ENCODE data around the gene MIGA1. TPM values are rescaled to one million over a fixed set of nuclear protein-coding genes. Genes with fewer than 3 reads are reported as not detected.
"Not testable (repeated sequence)": the region's sequence is repeated elsewhere in the genome, so short reads cannot be mapped to it uniquely, and the experiment has no call there.

MIGA1 gene
- total RNA-seq, 1 donor from 2014 or later: 28.5 TPM

- no peak for DNase-seq
These were observed 18.5 kb downstream of the MIGA1 start for GRCh38 chr1:77797991-77798390.

- DNase-seq: no peak
These were observed 22.6 kb downstream of the MIGA1 start for GRCh38 chr1:77802026-77802425.

- no peak for DNase-seq
These were observed 23.9 kb downstream of the MIGA1 start for GRCh38 chr1:77803371-77803770.

GRCh38 chr1:77809787-77810462 is 30.5 kb downstream of the MIGA1 start:
- not testable (repeated sequence) for DNase-seq

- DNase-seq: not testable (repeated sequence)
These were observed 32.1 kb downstream of the MIGA1 start for GRCh38 chr1:77811589-77811988.

GRCh38 chr1:77817368-77818209 is 38.1 kb downstream of the MIGA1 start:
- DNase-seq: no peak

GRCh38 chr1:77820121-77820520 is 40.7 kb downstream of the MIGA1 start:
- DNase-seq: no peak

GRCh38 chr1:77824079-77824478 is 44.6 kb downstream of the MIGA1 start:
- no peak for DNase-seq

GRCh38 chr1:77824694-77825093 is 45.2 kb downstream of the MIGA1 start:
- no peak for DNase-seq

GRCh38 chr1:77825131-77825709 is 45.8 kb downstream of the MIGA1 start:
- no peak for DNase-seq

- DNase-seq: not testable (repeated sequence)
These were observed 47.4 kb downstream of the MIGA1 start for GRCh38 chr1:77826851-77827250.

- no peak for DNase-seq
These were observed 48.6 kb downstream of the MIGA1 start for GRCh38 chr1:77828098-77828497.

- no peak for DNase-seq
These were observed 50.4 kb downstream of the MIGA1 start for GRCh38 chr1:77829851-77830250.

GRCh38 chr1:77830946-77831345 is 51.5 kb downstream of the MIGA1 start:
- DNase-seq: no peak

- no peak for DNase-seq
These were observed 52.1 kb downstream of the MIGA1 start for GRCh38 chr1:77831566-77831965.

- no peak for DNase-seq
These were observed 52.7 kb downstream of the MIGA1 start for GRCh38 chr1:77831976-77832711.

GRCh38 chr1:77832901-77833300 is 53.5 kb downstream of the MIGA1 start:
- DNase-seq: no peak

GRCh38 chr1:77833521-77834100 is 54.2 kb downstream of the MIGA1 start:
- DNase-seq: no peak

- no peak for DNase-seq
These were observed 55.4 kb downstream of the MIGA1 start for GRCh38 chr1:77834771-77835334.

GRCh38 chr1:77841574-77841973 is 62.1 kb downstream of the MIGA1 start:
- DNase-seq: no peak

- no peak for DNase-seq
These were observed 66.5 kb downstream of the MIGA1 start for GRCh38 chr1:77845951-77846350.

GRCh38 chr1:77846966-77847365 is 67.5 kb downstream of the MIGA1 start:
- DNase-seq: no peak

All from occipital lobe (tissue), 2 donors.